ENCODE results near the gene PDILT.
"Not testable (repeated sequence)": the region's sequence is repeated elsewhere in the genome, so short reads cannot be mapped to it uniquely, and the experiment has no call there.

The PDILT gene

GRCh38 chr16:20321671-20322070, 82.9 kb downstream of the PDILT start:
- H3K36me3 ChIP-seq (ENCODE audit: control insufficient read depth in 2 of 2, insufficient read depth in 1 of 2, low read length in 2 of 2): no peaks in the 10 kb centered on the region
- no peak overlapping the region for H3K4me3 ChIP-seq (ENCODE audit: low read depth, low read length)
- TF ChIP-seq ZIC2 (tag by site-specific recombination; IDR thresholded peaks at IDR 0.05) (no peak), ZNF629 (tag by site-specific recombination; IDR thresholded peaks at IDR 0.05) (no peak), ZNF133 (tag by site-specific recombination; IDR thresholded peaks at IDR 0.05) (no peak), OVOL3 (tag by site-specific recombination; IDR thresholded peaks at IDR 0.05) (no peak)
- TF ChIP-seq, protein P1, sequence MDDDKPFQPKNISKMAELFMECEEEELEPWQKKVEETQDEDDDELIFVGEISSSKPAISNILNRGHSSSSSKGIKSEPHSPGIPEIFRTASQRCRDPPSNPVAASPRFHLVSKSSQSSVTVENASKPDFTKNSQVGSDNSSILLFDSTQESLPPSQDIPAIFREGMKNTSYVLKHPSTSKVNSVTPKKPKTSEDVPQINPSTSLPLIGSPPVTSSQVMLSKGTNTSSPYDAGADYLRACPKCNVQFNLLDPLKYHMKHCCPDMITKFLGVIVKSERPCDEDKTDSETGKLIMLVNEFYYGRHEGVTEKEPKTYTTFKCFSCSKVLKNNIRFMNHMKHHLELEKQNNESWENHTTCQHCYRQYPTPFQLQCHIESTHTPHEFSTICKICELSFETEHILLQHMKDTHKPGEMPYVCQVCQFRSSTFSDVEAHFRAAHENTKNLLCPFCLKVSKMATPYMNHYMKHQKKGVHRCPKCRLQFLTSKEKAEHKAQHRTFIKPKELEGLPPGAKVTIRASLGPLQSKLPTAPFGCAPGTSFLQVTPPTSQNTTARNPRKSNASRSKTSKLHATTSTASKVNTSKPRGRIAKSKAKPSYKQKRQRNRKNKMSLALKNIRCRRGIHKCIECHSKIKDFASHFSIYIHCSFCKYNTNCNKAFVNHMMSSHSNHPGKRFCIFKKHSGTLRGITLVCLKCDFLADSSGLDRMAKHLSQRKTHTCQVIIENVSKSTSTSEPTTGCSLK (tag by site-specific recombination; IDR thresholded peaks at IDR 0.05): no peak
- TF ChIP-seq, protein P2, sequence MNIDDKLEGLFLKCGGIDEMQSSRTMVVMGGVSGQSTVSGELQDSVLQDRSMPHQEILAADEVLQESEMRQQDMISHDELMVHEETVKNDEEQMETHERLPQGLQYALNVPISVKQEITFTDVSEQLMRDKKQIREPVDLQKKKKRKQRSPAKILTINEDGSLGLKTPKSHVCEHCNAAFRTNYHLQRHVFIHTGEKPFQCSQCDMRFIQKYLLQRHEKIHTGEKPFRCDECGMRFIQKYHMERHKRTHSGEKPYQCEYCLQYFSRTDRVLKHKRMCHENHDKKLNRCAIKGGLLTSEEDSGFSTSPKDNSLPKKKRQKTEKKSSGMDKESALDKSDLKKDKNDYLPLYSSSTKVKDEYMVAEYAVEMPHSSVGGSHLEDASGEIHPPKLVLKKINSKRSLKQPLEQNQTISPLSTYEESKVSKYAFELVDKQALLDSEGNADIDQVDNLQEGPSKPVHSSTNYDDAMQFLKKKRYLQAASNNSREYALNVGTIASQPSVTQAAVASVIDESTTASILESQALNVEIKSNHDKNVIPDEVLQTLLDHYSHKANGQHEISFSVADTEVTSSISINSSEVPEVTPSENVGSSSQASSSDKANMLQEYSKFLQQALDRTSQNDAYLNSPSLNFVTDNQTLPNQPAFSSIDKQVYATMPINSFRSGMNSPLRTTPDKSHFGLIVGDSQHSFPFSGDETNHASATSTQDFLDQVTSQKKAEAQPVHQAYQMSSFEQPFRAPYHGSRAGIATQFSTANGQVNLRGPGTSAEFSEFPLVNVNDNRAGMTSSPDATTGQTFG (tag by site-specific recombination; IDR thresholded peaks at IDR 0.05; ENCODE audit: borderline replicate concordance): no peak
- POLR2A ChIA-PET: no interaction called here
- CTCF ChIA-PET: no interaction called here
- H3K4me1 ChIP-seq (ENCODE audit: control insufficient read depth, insufficient read depth, low read length): no peaks in the 10 kb centered on the region
- no peaks in the 10 kb centered on the region for H3K9me3 ChIP-seq (ENCODE audit: control insufficient read depth, insufficient read depth, low read depth, low read length)
- H3K27ac ChIP-seq (ENCODE audit: extremely low read depth, low read depth, low read length): no peak overlapping the region

- H3K4me3 ChIP-seq (ENCODE audit: low read depth, low read length); H3K4me1 ChIP-seq (ENCODE audit: control insufficient read depth, insufficient read depth, low read length); H3K36me3 ChIP-seq (ENCODE audit: control insufficient read depth in 2 of 2, insufficient read depth in 1 of 2, low read length in 2 of 2); POLR2A ChIA-PET; H3K9me3 ChIP-seq (ENCODE audit: control insufficient read depth, insufficient read depth, low read depth, low read length); CTCF ChIA-PET; H3K27ac ChIP-seq (ENCODE audit: extremely low read depth, low read depth, low read length): not testable (repeated sequence)
These were observed 83.5 kb downstream of the PDILT start for GRCh38 chr16:20321051-20321450.

DNA sequence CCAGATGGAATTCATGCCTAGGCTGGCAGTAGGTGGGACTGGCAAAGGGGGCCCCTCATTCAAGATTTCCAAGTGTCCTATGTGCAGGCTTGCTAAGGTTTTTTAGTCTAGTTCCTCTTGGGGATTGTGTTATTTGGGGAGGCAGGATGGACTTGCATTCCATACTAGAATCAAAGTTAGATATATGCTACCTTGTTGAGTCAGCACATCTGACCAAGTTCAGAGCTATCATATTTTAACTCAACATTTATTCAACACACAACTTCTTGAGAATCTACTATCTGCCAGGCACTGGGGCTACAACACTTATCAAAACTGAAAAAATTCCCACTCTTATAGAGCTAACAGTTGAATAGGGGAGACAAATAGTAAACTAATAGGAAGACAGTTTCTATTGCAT, 83.9 kb downstream of the PDILT start:
- Histone ChIP-seq H3K4me3 (ENCODE audit: low read depth, low read length) (no peak overlapping the region), H3K36me3 (ENCODE audit: control insufficient read depth in 2 of 2, insufficient read depth in 1 of 2, low read length in 2 of 2) (no peaks in the 10 kb centered on the region), H3K9me3 (ENCODE audit: control insufficient read depth, insufficient read depth, low read depth, low read length) (no peaks in the 10 kb centered on the region), H3K4me1 (ENCODE audit: control insufficient read depth, insufficient read depth, low read length) (no peaks in the 10 kb centered on the region), H3K27ac (ENCODE audit: extremely low read depth, low read depth, low read length) (no peak overlapping the region)
- TF ChIP-seq EGR2 (tag by site-specific recombination; IDR thresholded peaks at IDR 0.05; ENCODE audit: low read depth) (no peak), ZNF174 (tag by site-specific recombination; IDR thresholded peaks at IDR 0.05) (no peak), FEZF1 (tag by site-specific recombination; IDR thresholded peaks at IDR 0.05) (no peak), ZFP3 (tag by site-specific recombination; IDR thresholded peaks at IDR 0.05; ENCODE audit: low read depth) (no peak), HIC1 (tag by site-specific recombination; IDR thresholded peaks at IDR 0.05) (no peak), ZBTB20 (tag by site-specific recombination; IDR thresholded peaks at IDR 0.05) (no peak), SCRT1 (tag by site-specific recombination; IDR thresholded peaks at IDR 0.05; ENCODE audit: borderline replicate concordance) (no peak), BCL11A (tag by site-specific recombination; IDR thresholded peaks at IDR 0.05; ENCODE audit: low read depth) (no peak), OSR2 (tag by site-specific recombination; IDR thresholded peaks at IDR 0.05) (no peak)
- TF ChIP-seq, protein P1 (tag by site-specific recombination; IDR thresholded peaks at IDR 0.05): no peak
- ChIA-PET POLR2A (no interaction called here), CTCF (no interaction called here)

Measured in HEK293 (cell line).